ENCODE data around the gene ENTPD2.
"Not testable (repeated sequence)": the region's sequence is repeated elsewhere in the genome, so short reads cannot be mapped to it uniquely, and the experiment has no call there.

DNA sequence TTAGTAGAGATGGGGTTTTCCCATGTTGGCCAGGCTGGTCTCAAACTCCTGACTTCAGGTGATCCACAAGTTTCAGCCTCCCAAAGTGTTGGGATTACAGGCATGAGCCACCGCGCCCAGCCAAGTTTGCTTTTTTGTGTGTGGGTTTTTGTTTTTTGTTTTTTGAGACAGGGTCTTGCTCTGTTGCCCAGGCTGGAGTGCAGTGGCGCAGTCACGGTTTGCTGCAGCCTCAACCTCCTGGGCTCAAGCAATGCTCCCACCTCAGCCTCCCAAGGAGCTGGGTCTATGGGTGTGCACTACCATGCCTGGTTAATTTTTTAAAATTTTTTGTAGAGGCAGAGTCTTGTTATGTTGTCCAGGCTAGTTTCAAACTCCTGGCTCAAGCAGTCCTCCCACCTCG, 20.4 kb downstream of the ENTPD2 start:
- TF ChIP-seq, protein P1, sequence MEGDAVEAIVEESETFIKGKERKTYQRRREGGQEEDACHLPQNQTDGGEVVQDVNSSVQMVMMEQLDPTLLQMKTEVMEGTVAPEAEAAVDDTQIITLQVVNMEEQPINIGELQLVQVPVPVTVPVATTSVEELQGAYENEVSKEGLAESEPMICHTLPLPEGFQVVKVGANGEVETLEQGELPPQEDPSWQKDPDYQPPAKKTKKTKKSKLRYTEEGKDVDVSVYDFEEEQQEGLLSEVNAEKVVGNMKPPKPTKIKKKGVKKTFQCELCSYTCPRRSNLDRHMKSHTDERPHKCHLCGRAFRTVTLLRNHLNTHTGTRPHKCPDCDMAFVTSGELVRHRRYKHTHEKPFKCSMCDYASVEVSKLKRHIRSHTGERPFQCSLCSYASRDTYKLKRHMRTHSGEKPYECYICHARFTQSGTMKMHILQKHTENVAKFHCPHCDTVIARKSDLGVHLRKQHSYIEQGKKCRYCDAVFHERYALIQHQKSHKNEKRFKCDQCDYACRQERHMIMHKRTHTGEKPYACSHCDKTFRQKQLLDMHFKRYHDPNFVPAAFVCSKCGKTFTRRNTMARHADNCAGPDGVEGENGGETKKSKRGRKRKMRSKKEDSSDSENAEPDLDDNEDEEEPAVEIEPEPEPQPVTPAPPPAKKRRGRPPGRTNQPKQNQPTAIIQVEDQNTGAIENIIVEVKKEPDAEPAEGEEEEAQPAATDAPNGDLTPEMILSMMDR (IDR thresholded peaks at IDR 0.05), result not testable (repeated sequence)
- not testable (repeated sequence) for TF ChIP-seq POLR2A, POLR2AphosphoS5 (IDR thresholded peaks at IDR 0.05)

Data from upper lobe of left lung (tissue), 4 donors.